HG03432 (cell line): ENCODE results near the gene CDH7.

Source experiments
- ATAC-seq: cut with Tn5 transposase; IDR thresholded peaks from one replicate; pipeline ENCODE4 v1.9.1; 2021; ENCODE audit warnings: mild to moderate bottlenecking, moderate library complexity; ENCODE audit not compliant: unreplicated experiment

CDH7 gene

GRCh38 chr18:65768120-65768778 lies 17.4 kb downstream of the CDH7 start:
- no peak for ATAC-seq

GRCh38 chr18:65769652-65770051 lies 18.8 kb downstream of the CDH7 start:
- no peak for ATAC-seq

- no peak for ATAC-seq
These were observed 35.7 kb downstream of the CDH7 start for GRCh38 chr18:65786474-65786873.

GRCh38 chr18:65788373-65788772 lies 37.6 kb downstream of the CDH7 start:
- ATAC-seq, result no peak

- ATAC-seq, result no peak
These were observed 39.8 kb downstream of the CDH7 start for GRCh38 chr18:65790604-65791003.

- ATAC-seq, result no peak
These were observed 40.9 kb downstream of the CDH7 start for GRCh38 chr18:65791719-65792118.

GRCh38 chr18:65792456-65793074 lies 41.8 kb downstream of the CDH7 start:
- ATAC-seq, result no peak

GRCh38 chr18:65808759-65809158 lies 57.9 kb downstream of the CDH7 start:
- ATAC-seq, result no peak

- ATAC-seq, result no peak
These were observed 60.5 kb downstream of the CDH7 start for GRCh38 chr18:65811307-65811706.

GRCh38 chr18:65815506-65815905 lies 64.7 kb downstream of the CDH7 start:
- no peak for ATAC-seq

- no peak for ATAC-seq
These were observed 66.4 kb downstream of the CDH7 start for GRCh38 chr18:65817178-65817577.

- ATAC-seq, result no peak
These were observed 71.1 kb downstream of the CDH7 start for GRCh38 chr18:65821911-65822310.

- ATAC-seq, result no peak
These were observed 72.0 kb downstream of the CDH7 start for GRCh38 chr18:65822826-65823225.

GRCh38 chr18:65827444-65827843 lies 76.6 kb downstream of the CDH7 start:
- no peak for ATAC-seq

GRCh38 chr18:65835881-65836280 lies 85.1 kb downstream of the CDH7 start:
- no peak for ATAC-seq

- no peak for ATAC-seq
These were observed 95.3 kb downstream of the CDH7 start for GRCh38 chr18:65846107-65846506.

- ATAC-seq, result no peak
These were observed 101.5 kb downstream of the CDH7 start for GRCh38 chr18:65852273-65852672.

GRCh38 chr18:65859075-65859474 lies 108.3 kb downstream of the CDH7 start:
- no peak for ATAC-seq

- no peak for ATAC-seq
These were observed 118.7 kb downstream of the CDH7 start for GRCh38 chr18:65869527-65869926.

GRCh38 chr18:65876310-65876709 lies 125.5 kb downstream of the CDH7 start:
- no peak for ATAC-seq

GRCh38 chr18:65897292-65897691 lies 146.5 kb downstream of the CDH7 start:
- ATAC-seq, result no peak

GRCh38 chr18:65901522-65901921 lies 150.7 kb downstream of the CDH7 start:
- no peak for ATAC-seq

- ATAC-seq, result no peak
These were observed 155.8 kb downstream of the CDH7 start for GRCh38 chr18:65906621-65907034.
